ENCODE measurements around the gene CPT2.

The CPT2 gene

GRCh38 chr1:53156783-53157182 lies 39.8 kb upstream of the CPT2 start:
- no peak overlapping the region for H3K27ac ChIP-seq (ENCODE audit: insufficient read depth in 1 of 2, low read depth in 1 of 2, low read length in 2 of 2, poor library complexity in 1 of 2, severe bottlenecking in 2 of 2)
- no peaks in the 10 kb centered on the region for H3K4me1 ChIP-seq (ENCODE audit: control extremely low read depth in 1 of 4, control insufficient read depth in 4 of 4, insufficient read depth in 4 of 4, low read length in 3 of 4)
- H3K9me3 ChIP-seq (ENCODE audit: control extremely low read depth in 1 of 5, control insufficient read depth in 4 of 5, insufficient read depth in 2 of 5, low read depth in 1 of 5, low read length in 4 of 5), result no peaks in the 10 kb centered on the region
- no peak overlapping the region for H3K4me3 ChIP-seq (ENCODE audit: control insufficient read depth in 1 of 7, extremely low read depth in 1 of 7, insufficient read depth in 4 of 7, low read depth in 2 of 7, low read length in 6 of 7)
- ChIA-PET POLR2A (no interaction called here), CTCF (interaction anchor here (1.0 kb wide), 1 partner anchor 9 kb away, joined by 3 read pairs; no protein-coding TSS in a partner anchor)
- no peak for DNase-seq
- no peaks in the 10 kb centered on the region for H3K27me3 ChIP-seq (replicated peaks in 2 of 5; ENCODE audit: control insufficient read depth in 4 of 5, insufficient read depth in 5 of 5, low read length in 4 of 5)
- WGBS (ENCODE audit: insufficient coverage), result no CpG with 5 or more reads among the region's 3 CpGs
- no peaks in the 10 kb centered on the region for H3K36me3 ChIP-seq (ENCODE audit: control insufficient read depth in 4 of 4, insufficient read depth in 4 of 4, low read length in 3 of 4)

DNA sequence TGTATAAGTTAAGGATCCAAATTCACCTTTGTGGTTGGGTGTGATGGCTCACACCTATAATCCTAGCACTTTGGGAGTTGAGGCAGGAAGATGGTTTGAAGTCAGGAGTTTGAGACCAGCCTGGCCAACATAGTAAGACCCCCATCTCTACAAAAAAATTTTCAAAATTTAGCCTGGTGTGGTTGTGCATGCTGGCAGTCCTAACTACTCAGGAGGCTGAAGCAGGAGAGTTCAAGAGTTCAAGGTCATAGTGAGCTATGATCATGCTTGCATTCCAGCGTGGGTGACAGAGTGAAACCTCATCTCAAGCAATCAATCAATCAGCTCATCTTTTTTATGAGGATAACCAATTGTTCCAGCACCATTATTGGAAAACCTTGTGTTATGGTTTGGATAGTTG lies 37.7 kb upstream of the CPT2 start:
- 100% methylated on average over 1 of the region's 1 CpG for WGBS (ENCODE audit: insufficient coverage)
- ChIA-PET CTCF (interaction anchor here (0.9 kb wide), 1 partner anchor 22 kb away, joined by 4 read pairs; no protein-coding TSS in a partner anchor), POLR2A (no interaction called here)
- H3K27me3 ChIP-seq (replicated peaks in 2 of 5; ENCODE audit: control insufficient read depth in 4 of 5, insufficient read depth in 5 of 5, low read length in 4 of 5), result no peaks in the 10 kb centered on the region
- H3K4me1 ChIP-seq (ENCODE audit: control extremely low read depth in 1 of 4, control insufficient read depth in 4 of 4, insufficient read depth in 4 of 4, low read length in 3 of 4), result no peaks in the 10 kb centered on the region
- H3K36me3 ChIP-seq (ENCODE audit: control insufficient read depth in 4 of 4, insufficient read depth in 4 of 4, low read length in 3 of 4), result no peaks in the 10 kb centered on the region
- no peaks in the 10 kb centered on the region for H3K9me3 ChIP-seq (ENCODE audit: control extremely low read depth in 1 of 5, control insufficient read depth in 4 of 5, insufficient read depth in 2 of 5, low read depth in 1 of 5, low read length in 4 of 5)
- no peak for DNase-seq
- H3K4me3 ChIP-seq (ENCODE audit: control insufficient read depth in 1 of 7, extremely low read depth in 1 of 7, insufficient read depth in 4 of 7, low read depth in 2 of 7, low read length in 6 of 7), result no peak overlapping the region
- no peak overlapping the region for H3K27ac ChIP-seq (ENCODE audit: insufficient read depth in 1 of 2, low read depth in 1 of 2, low read length in 2 of 2, poor library complexity in 1 of 2, severe bottlenecking in 2 of 2)

DNA sequence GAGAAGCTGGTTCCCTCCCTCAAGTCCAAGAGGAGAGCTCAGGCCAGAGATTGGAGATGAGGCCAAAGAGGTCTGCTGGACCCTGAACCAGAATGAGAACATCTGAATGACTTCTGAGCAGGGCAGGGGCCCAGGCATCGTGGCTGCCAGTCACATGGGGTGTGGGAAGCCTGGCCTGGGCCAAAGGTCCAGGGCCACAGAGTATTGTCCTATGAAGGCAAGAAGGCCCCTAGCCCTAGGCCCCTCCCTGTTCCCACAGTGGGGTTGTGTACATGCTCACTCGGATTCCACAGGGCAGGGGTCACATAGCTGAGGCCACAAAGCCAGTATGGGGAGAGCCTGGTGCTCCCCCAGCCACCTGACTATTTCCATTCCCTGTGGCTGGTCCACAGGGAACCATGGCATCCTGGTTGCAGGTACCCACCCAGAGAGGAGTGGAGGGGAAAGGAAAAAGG lies 35.7 kb upstream of the CPT2 start:
- DNase-seq, result no peak

DNA sequence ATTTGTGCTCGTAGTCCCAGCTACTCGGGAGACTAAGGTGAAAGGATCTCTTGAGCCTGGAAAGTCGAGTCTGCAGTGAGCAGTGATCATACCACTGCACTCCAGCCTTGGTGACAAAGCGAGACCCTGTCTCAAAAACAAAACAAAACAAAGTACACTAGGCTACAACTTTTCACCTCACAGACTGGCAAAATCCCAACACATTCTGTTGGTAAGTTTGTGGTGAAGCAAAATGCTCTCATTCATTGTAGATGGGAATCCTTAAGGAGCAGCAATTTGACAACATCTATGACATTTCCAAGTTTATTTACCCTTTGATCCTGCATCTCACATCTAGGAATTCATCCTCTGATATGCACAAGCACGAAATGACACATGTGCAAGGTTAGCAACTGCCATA lies 34.0 kb upstream of the CPT2 start:
- Histone ChIP-seq H3K4me3 (ENCODE audit: control insufficient read depth in 1 of 7, extremely low read depth in 1 of 7, insufficient read depth in 4 of 7, low read depth in 2 of 7, low read length in 6 of 7) (no peak overlapping the region), H3K36me3 (ENCODE audit: control insufficient read depth in 4 of 4, insufficient read depth in 4 of 4, low read length in 3 of 4) (no peaks in the 10 kb centered on the region), H3K27ac (ENCODE audit: insufficient read depth in 1 of 2, low read depth in 1 of 2, low read length in 2 of 2, poor library complexity in 1 of 2, severe bottlenecking in 2 of 2) (no peak overlapping the region), H3K4me1 (ENCODE audit: control extremely low read depth in 1 of 4, control insufficient read depth in 4 of 4, insufficient read depth in 4 of 4, low read length in 3 of 4) (no peaks in the 10 kb centered on the region), H3K27me3 (replicated peaks in 2 of 5; ENCODE audit: control insufficient read depth in 4 of 5, insufficient read depth in 5 of 5, low read length in 4 of 5) (peaks cover 0 to 4% (median 0%) of the 10 kb centered on the region in 5 experiments), H3K9me3 (ENCODE audit: control extremely low read depth in 1 of 5, control insufficient read depth in 4 of 5, insufficient read depth in 2 of 5, low read depth in 1 of 5, low read length in 4 of 5) (no peaks in the 10 kb centered on the region)
- DNase-seq, result no peak
- WGBS (ENCODE audit: insufficient coverage), result 100% methylated on average over 2 of the region's 5 CpGs
- POLR2A ChIA-PET, result no interaction called here
- CTCF ChIA-PET, result no interaction called here

More for the DNA sequence above, 35.7 kb upstream of the CPT2 start:
- WGBS (ENCODE audit: insufficient coverage), result 100% methylated on average over 1 of the region's 2 CpGs
- H3K4me3 ChIP-seq (ENCODE audit: control insufficient read depth in 1 of 7, extremely low read depth in 1 of 7, insufficient read depth in 4 of 7, low read depth in 2 of 7, low read length in 6 of 7), result no peak overlapping the region
- H3K36me3 ChIP-seq (ENCODE audit: control insufficient read depth in 4 of 4, insufficient read depth in 4 of 4, low read length in 3 of 4), result no peaks in the 10 kb centered on the region
- H3K4me1 ChIP-seq (ENCODE audit: control extremely low read depth in 1 of 4, control insufficient read depth in 4 of 4, insufficient read depth in 4 of 4, low read length in 3 of 4), result no peaks in the 10 kb centered on the region
- POLR2A ChIA-PET, result no interaction called here
- H3K9me3 ChIP-seq (ENCODE audit: control extremely low read depth in 1 of 5, control insufficient read depth in 4 of 5, insufficient read depth in 2 of 5, low read depth in 1 of 5, low read length in 4 of 5), result no peaks in the 10 kb centered on the region
- CTCF ChIA-PET, result interaction anchor here (0.6 to 1.2 kb wide), 2 partner anchors 17 to 106 kb away, joined by 3 read pairs; no protein-coding TSS in a partner anchor
- H3K27ac ChIP-seq (ENCODE audit: insufficient read depth in 1 of 2, low read depth in 1 of 2, low read length in 2 of 2, poor library complexity in 1 of 2, severe bottlenecking in 2 of 2), result no peak overlapping the region
- peaks cover 0 to 4% (median 0%) of the 10 kb centered on the region in 5 experiments for H3K27me3 ChIP-seq (replicated peaks in 2 of 5; ENCODE audit: control insufficient read depth in 4 of 5, insufficient read depth in 5 of 5, low read length in 4 of 5)

GRCh38 chr1:53163291-53163768 lies 33.3 kb upstream of the CPT2 start:
- ChIA-PET CTCF (no interaction called here), POLR2A (interaction anchor here (0.6 kb wide), 1 partner anchor 146 kb away, joined by 3 read pairs; no protein-coding TSS in a partner anchor)
- peak in 2 of 3 donors; percentile 14 for DNase-seq
- Histone ChIP-seq H3K4me3 (ENCODE audit: control insufficient read depth in 1 of 7, extremely low read depth in 1 of 7, insufficient read depth in 4 of 7, low read depth in 2 of 7, low read length in 6 of 7) (no peak overlapping the region), H3K4me1 (ENCODE audit: control extremely low read depth in 1 of 4, control insufficient read depth in 4 of 4, insufficient read depth in 4 of 4, low read length in 3 of 4) (no peaks in the 10 kb centered on the region), H3K27ac (ENCODE audit: insufficient read depth in 1 of 2, low read depth in 1 of 2, low read length in 2 of 2, poor library complexity in 1 of 2, severe bottlenecking in 2 of 2) (no peak overlapping the region), H3K27me3 (replicated peaks in 2 of 5; ENCODE audit: control insufficient read depth in 4 of 5, insufficient read depth in 5 of 5, low read length in 4 of 5) (peaks cover 0 to 4% (median 0%) of the 10 kb centered on the region in 5 experiments), H3K9me3 (ENCODE audit: control extremely low read depth in 1 of 5, control insufficient read depth in 4 of 5, insufficient read depth in 2 of 5, low read depth in 1 of 5, low read length in 4 of 5) (no peaks in the 10 kb centered on the region), H3K36me3 (ENCODE audit: control insufficient read depth in 4 of 4, insufficient read depth in 4 of 4, low read length in 3 of 4) (no peaks in the 10 kb centered on the region)
- WGBS (ENCODE audit: insufficient coverage), result 92% methylated on average over 6 of the region's 10 CpGs

GRCh38 chr1:53165408-53165961 lies 31.1 kb upstream of the CPT2 start:
- peaks cover 0 to 4% (median 0%) of the 10 kb centered on the region in 5 experiments for H3K27me3 ChIP-seq (replicated peaks in 2 of 5; ENCODE audit: control insufficient read depth in 4 of 5, insufficient read depth in 5 of 5, low read length in 4 of 5)
- H3K27ac ChIP-seq (ENCODE audit: insufficient read depth in 1 of 2, low read depth in 1 of 2, low read length in 2 of 2, poor library complexity in 1 of 2, severe bottlenecking in 2 of 2), result no peak overlapping the region
- CTCF ChIA-PET, result no interaction called here
- 100% methylated on average over 3 of the region's 5 CpGs for WGBS (ENCODE audit: insufficient coverage)
- POLR2A ChIA-PET, result no interaction called here
- no peaks in the 10 kb centered on the region for H3K4me1 ChIP-seq (ENCODE audit: control extremely low read depth in 1 of 4, control insufficient read depth in 4 of 4, insufficient read depth in 4 of 4, low read length in 3 of 4)
- H3K9me3 ChIP-seq (ENCODE audit: control extremely low read depth in 1 of 5, control insufficient read depth in 4 of 5, insufficient read depth in 2 of 5, low read depth in 1 of 5, low read length in 4 of 5), result no peaks in the 10 kb centered on the region
- DNase-seq, result no peak
- H3K36me3 ChIP-seq (ENCODE audit: control insufficient read depth in 4 of 4, insufficient read depth in 4 of 4, low read length in 3 of 4), result no peaks in the 10 kb centered on the region
- H3K4me3 ChIP-seq (ENCODE audit: control insufficient read depth in 1 of 7, extremely low read depth in 1 of 7, insufficient read depth in 4 of 7, low read depth in 2 of 7, low read length in 6 of 7), result no peak overlapping the region

DNA sequence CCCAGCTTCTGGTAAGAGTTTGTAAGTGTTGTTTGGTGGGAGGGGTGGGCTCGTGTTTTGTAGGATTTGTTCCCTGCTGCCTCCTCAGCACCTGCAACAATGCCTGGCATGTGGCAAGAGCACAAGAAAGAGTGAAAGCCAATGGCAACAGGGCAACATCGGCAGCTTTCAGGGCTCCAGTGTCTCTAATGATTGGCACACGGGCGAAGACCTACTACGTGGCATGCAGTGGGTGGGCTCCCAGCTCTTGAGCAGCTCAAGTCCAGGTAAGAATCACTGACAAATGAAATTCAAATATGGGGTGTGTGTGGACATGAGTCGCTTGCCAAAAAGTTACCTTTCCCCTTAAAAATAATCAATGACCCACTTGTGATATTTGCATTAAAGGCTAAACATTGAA lies 30.3 kb upstream of the CPT2 start:
- ChIA-PET POLR2A (no interaction called here), CTCF (interaction anchor here (1.2 to 1.5 kb wide), 2 partner anchors 9 to 18 kb away, joined by 3 read pairs; no protein-coding TSS in a partner anchor)
- no peaks in the 10 kb centered on the region for H3K4me1 ChIP-seq (ENCODE audit: control extremely low read depth in 1 of 4, control insufficient read depth in 4 of 4, insufficient read depth in 4 of 4, low read length in 3 of 4)
- no peaks in the 10 kb centered on the region for H3K9me3 ChIP-seq (ENCODE audit: control extremely low read depth in 1 of 5, control insufficient read depth in 4 of 5, insufficient read depth in 2 of 5, low read depth in 1 of 5, low read length in 4 of 5)
- no peaks in the 10 kb centered on the region for H3K36me3 ChIP-seq (ENCODE audit: control insufficient read depth in 4 of 4, insufficient read depth in 4 of 4, low read length in 3 of 4)
- no peak overlapping the region for H3K27ac ChIP-seq (ENCODE audit: insufficient read depth in 1 of 2, low read depth in 1 of 2, low read length in 2 of 2, poor library complexity in 1 of 2, severe bottlenecking in 2 of 2)
- DNase-seq, result no peak
- peaks cover 0 to 4% (median 0%) of the 10 kb centered on the region in 5 experiments for H3K27me3 ChIP-seq (replicated peaks in 2 of 5; ENCODE audit: control insufficient read depth in 4 of 5, insufficient read depth in 5 of 5, low read length in 4 of 5)
- WGBS (ENCODE audit: insufficient coverage), result 96% methylated on average over 4 of the region's 6 CpGs
- no peak overlapping the region for H3K4me3 ChIP-seq (ENCODE audit: control insufficient read depth in 1 of 7, extremely low read depth in 1 of 7, insufficient read depth in 4 of 7, low read depth in 2 of 7, low read length in 6 of 7)
